ENCODE data around the gene TIGD1. TPM values are rescaled to one million over a fixed set of nuclear protein-coding genes. Genes with fewer than 3 reads are reported as not detected.

The TIGD1 gene
- total RNA-seq, 1 experiment from 2014 or later = 6.0 TPM

GRCh38 chr2:232540441-232541041 is 9.8 kb downstream of the TIGD1 start (continued):
- TF ChIP-seq ELF1 (IDR thresholded peaks at IDR 0.05; ENCODE audit: borderline replicate concordance, low read depth) (no peak), POLR2AphosphoS5 (IDR thresholded peaks at IDR 0.05; ENCODE audit: low read depth, low read length) (no peak), EGR1 (IDR thresholded peaks at IDR 0.05; ENCODE audit: low read depth) (no peak), EZH2 (IDR thresholded peaks at IDR 0.05) (no peak), SRF (IDR thresholded peaks at IDR 0.05; ENCODE audit: low read depth) (no peak), FOSL1 (IDR thresholded peaks at IDR 0.05; ENCODE audit: low read depth) (no peak), ZBTB33 (IDR thresholded peaks at IDR 0.05; ENCODE audit: extremely low read depth, insufficient replicate concordance, low read length) (no peak)

GRCh38 chr2:232539298-232540231 is 10.8 kb downstream of the TIGD1 start, which contains the start of gene CHRNG:
Gene CHRNG (plus strand): TSS chr2:232539692. CDS start chr2:232539748, 56 bp downstream.
- Histone ChIP-seq H3K4me2 (ENCODE audit: low read length) (no peak within 1 kb of the TSS), H3K27me3 (ENCODE audit: insufficient read depth, low read length) (no peaks in the 10 kb centered on the region), H3K9me3 (ENCODE audit: control insufficient read depth in 1 of 2, insufficient read depth in 1 of 2, low read depth in 1 of 2, low read length in 2 of 2) (peaks cover 0 to 8% of the 10 kb centered on the region in 2 experiments; a peak in 3 of 4 replicates), H3K36me3 (ENCODE audit: control insufficient read depth in 1 of 2, insufficient read depth in 2 of 2, low read length in 2 of 2) (no peaks in the 10 kb centered on the region), H3K9me2 (ENCODE audit: insufficient read depth) (no peaks in the 10 kb centered on the region), H3K27ac (ENCODE audit: low read depth, low read length) (no peak within 1 kb of the TSS), H3K4me3 (replicated peaks in 1 of 2; ENCODE audit: low read depth in 1 of 2, low read length in 2 of 2) (no peak within 1 kb of the TSS), H3K9ac (ENCODE audit: low read length) (no peak within 1 kb of the TSS), H2AFZ (ENCODE audit: low read depth, low read length, poor library complexity, severe bottlenecking) (no peak within 1 kb of the TSS), H3K4me1 (ENCODE audit: control insufficient read depth in 1 of 2, insufficient read depth in 2 of 2, low read length in 2 of 2) (0 out of 4 replicates have a peak, but pooled peaks cover 0 to 3% of the 10 kb centered on the region in 2 experiments), H3K79me2 (ENCODE audit: insufficient read depth, low read length) (no peaks in the 10 kb centered on the region), H4K20me1 (ENCODE audit: insufficient read depth) (no peaks in the 10 kb centered on the region)
- DNase-seq (ENCODE audit: low read depth, low spot score) (no peak), ATAC-seq (no peak)
- RAD21 ChIA-PET (ENCODE audit: low non-redundant PET in 1 of 2, low total read pairs in 2 of 2, uncharacterized antibody in 2 of 2, unreplicated experiment in 2 of 2) = no interaction called here
- CTCF ChIA-PET = no interaction called here
- POLR2A ChIA-PET = no interaction called here
- TF ChIP-seq CTCF (IDR thresholded peaks at IDR 0.05 in 2 of 3, conservative IDR thresholded peaks at IDR 0.05 in 1 of 3; ENCODE audit: borderline replicate concordance in 1 of 3, insufficient read depth in 1 of 3, low read depth in 2 of 3, low read length in 2 of 3) (no peak), MAX (IDR thresholded peaks at IDR 0.05) (no peak), ELF1 (IDR thresholded peaks at IDR 0.05; ENCODE audit: borderline replicate concordance, low read depth) (no peak)
- BruUV-seq (replicated peaks) = no TSS peak
- intact Hi-C loops (cut with micrococcal nuclease) = no loop called here
